ENCODE results near the gene MRPL1. TPM values are rescaled to one million over a fixed set of nuclear protein-coding genes. Genes with fewer than 3 reads are reported as not detected.

MRPL1 gene
- total RNA-seq, 4 donors from 2014 or later: 12.8 to 28.2 (median 17.2) TPM

DNA sequence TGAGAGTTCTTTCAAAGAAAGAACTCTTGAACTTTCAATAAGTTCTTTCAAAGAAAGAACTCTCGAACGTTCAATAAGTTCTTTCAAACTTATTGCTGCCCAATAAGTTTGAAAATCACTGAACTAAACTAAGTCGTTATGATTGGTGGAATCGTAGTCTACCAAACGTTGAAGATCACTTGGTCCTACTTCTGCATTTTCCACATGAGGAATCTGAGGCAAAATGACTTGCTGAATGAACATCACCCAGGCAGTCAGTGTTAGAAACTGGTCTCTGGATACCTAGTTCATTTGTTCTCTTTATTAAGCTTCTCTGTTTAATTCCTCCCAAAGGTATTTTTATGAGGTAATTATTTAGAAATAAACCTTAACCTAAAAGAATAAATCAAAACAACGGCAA is 36.4 kb upstream of the MRPL1 start:
- intact Hi-C loops (cut with DNase I; ENCODE audit: low total_unique reads): no loop called here
- DNase-seq (ENCODE audit: low spot score in 2 of 2): no peak
- WGBS, 2 donors: 87 to 91% methylated on average over 6 of the region's 6 CpGs
- no peak overlapping the region for H3K4me3 ChIP-seq (ENCODE audit: low read depth, poor library complexity, severe bottlenecking)
- no peak for TF ChIP-seq POLR2A (IDR thresholded peaks at IDR 0.05)
- TF ChIP-seq, protein P1, sequence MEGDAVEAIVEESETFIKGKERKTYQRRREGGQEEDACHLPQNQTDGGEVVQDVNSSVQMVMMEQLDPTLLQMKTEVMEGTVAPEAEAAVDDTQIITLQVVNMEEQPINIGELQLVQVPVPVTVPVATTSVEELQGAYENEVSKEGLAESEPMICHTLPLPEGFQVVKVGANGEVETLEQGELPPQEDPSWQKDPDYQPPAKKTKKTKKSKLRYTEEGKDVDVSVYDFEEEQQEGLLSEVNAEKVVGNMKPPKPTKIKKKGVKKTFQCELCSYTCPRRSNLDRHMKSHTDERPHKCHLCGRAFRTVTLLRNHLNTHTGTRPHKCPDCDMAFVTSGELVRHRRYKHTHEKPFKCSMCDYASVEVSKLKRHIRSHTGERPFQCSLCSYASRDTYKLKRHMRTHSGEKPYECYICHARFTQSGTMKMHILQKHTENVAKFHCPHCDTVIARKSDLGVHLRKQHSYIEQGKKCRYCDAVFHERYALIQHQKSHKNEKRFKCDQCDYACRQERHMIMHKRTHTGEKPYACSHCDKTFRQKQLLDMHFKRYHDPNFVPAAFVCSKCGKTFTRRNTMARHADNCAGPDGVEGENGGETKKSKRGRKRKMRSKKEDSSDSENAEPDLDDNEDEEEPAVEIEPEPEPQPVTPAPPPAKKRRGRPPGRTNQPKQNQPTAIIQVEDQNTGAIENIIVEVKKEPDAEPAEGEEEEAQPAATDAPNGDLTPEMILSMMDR (IDR thresholded peaks at IDR 0.05): no peak

GRCh38 chr4:77827343-77827742 is 35.3 kb upstream of the MRPL1 start:
- intact Hi-C loops (cut with DNase I; ENCODE audit: low total_unique reads): no loop called here
- no peak for TF ChIP-seq POLR2A (IDR thresholded peaks at IDR 0.05)
- TF ChIP-seq, protein P1 (IDR thresholded peaks at IDR 0.05): no peak
- DNase-seq (ENCODE audit: low spot score in 2 of 2): no peak
- H3K4me3 ChIP-seq (ENCODE audit: low read depth, poor library complexity, severe bottlenecking): no peak overlapping the region

GRCh38 chr4:77833126-77833724 is 29.4 kb upstream of the MRPL1 start:
- 45 to 50% methylated on average over 2 of the region's 2 CpGs for WGBS, 2 donors

GRCh38 chr4:77834403-77834802 is 28.2 kb upstream of the MRPL1 start:
- 62 to 71% methylated on average over 4 of the region's 4 CpGs for WGBS, 2 donors
- TF ChIP-seq POLR2A (IDR thresholded peaks at IDR 0.05): no peak
- TF ChIP-seq, protein P1 (IDR thresholded peaks at IDR 0.05): no peak
- intact Hi-C loops (cut with DNase I; ENCODE audit: low total_unique reads): no loop called here

More at GRCh38 chr4:77833126-77833724, 29.4 kb upstream of the MRPL1 start:
- intact Hi-C loops (cut with DNase I; ENCODE audit: low total_unique reads): no loop called here
- H3K4me3 ChIP-seq (ENCODE audit: low read depth, poor library complexity, severe bottlenecking): no peak overlapping the region
- TF ChIP-seq POLR2A (IDR thresholded peaks at IDR 0.05): no peak
- TF ChIP-seq, protein P1 (IDR thresholded peaks at IDR 0.05): no peak
- DNase-seq (ENCODE audit: low spot score in 2 of 2): no peak

GRCh38 chr4:77843628-77844027 is 19.0 kb upstream of the MRPL1 start:
- no peak for DNase-seq (ENCODE audit: low spot score in 2 of 2)
- no peak overlapping the region for H3K4me3 ChIP-seq (ENCODE audit: low read depth, poor library complexity, severe bottlenecking)
- intact Hi-C loops (cut with DNase I; ENCODE audit: low total_unique reads): no loop called here
- WGBS, 2 donors: 55 to 61% methylated on average over 1 of the region's 1 CpG
- TF ChIP-seq POLR2A (IDR thresholded peaks at IDR 0.05): no peak
- TF ChIP-seq, protein P1 (IDR thresholded peaks at IDR 0.05): no peak

More at GRCh38 chr4:77834403-77834802, 28.2 kb upstream of the MRPL1 start:
- no peak for DNase-seq (ENCODE audit: low spot score in 2 of 2)
- no peak overlapping the region for H3K4me3 ChIP-seq (ENCODE audit: low read depth, poor library complexity, severe bottlenecking)

GRCh38 chr4:77844363-77844762 is 18.3 kb upstream of the MRPL1 start:
- H3K4me3 ChIP-seq (ENCODE audit: low read depth, poor library complexity, severe bottlenecking): no peak overlapping the region
- no peak for DNase-seq (ENCODE audit: low spot score in 2 of 2)
- WGBS, 2 donors: 100% methylated on average over 1 of the region's 1 CpG
- TF ChIP-seq POLR2A (IDR thresholded peaks at IDR 0.05): no peak
- TF ChIP-seq, protein P1 (IDR thresholded peaks at IDR 0.05): no peak
- intact Hi-C loops (cut with DNase I; ENCODE audit: low total_unique reads): no loop called here

Data from lower leg skin (tissue), 4 donors.